ENCODE measurements around the gene OSTM1.

The OSTM1 gene

DNA sequence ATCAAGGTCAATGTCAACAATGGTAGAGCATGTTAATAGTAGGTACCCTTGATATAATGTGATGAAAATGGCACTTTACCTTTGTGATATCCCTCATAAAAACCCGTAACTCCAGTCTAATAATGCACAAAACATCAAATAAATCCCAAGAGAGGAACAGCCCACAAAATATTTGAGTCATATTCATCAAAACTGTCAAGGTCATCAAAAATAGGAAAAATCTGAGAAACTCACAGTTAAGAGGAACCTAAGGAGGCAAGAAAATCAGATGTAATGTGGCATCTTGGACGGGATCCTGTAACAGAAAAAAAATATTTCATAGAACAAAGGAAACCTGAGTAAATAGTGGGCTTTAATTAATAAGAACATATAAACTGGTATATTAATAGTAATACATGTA lies 25.5 kb upstream of the OSTM1 start:
- Histone ChIP-seq H3K9ac (ENCODE audit: low read depth, low read length) (no peak overlapping the region), H3K36me3 (ENCODE audit: insufficient read depth, low read length) (no peaks in the 10 kb centered on the region), H3K4me3 (ENCODE audit: low read length) (no peak overlapping the region), H3K9me3 (ENCODE audit: insufficient read depth, low read depth, low read length) (no peaks in the 10 kb centered on the region), H3K27ac (ENCODE audit: low read depth, low read length) (no peak overlapping the region), H3K27me3 (ENCODE audit: insufficient read depth, low read length) (no peaks in the 10 kb centered on the region), H3K4me1 (ENCODE audit: insufficient read depth, low read length) (no peaks in the 10 kb centered on the region)
- 86% methylated on average over 2 of the region's 2 CpGs for WGBS

DNA sequence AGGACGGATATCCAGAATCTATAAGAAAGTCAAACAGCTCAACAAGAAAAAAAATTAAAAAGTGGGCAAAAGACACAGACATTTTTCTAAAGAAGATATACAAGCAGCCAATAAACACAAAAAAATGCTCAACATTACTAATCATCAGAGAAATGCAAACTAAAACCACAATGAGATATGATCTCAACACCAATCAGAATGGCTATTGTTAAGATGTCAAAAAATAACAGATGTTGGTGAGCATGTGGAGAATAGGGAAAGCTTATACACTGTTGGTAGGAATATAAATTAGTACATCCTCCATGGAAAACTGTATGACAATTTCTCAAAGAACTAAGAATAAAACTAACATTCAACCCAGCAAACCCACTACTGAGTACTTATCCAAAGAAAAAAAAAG lies 23.3 kb upstream of the OSTM1 start:
- H3K9me3 ChIP-seq (ENCODE audit: insufficient read depth, low read depth, low read length): no peaks in the 10 kb centered on the region
- no peaks in the 10 kb centered on the region for H3K27me3 ChIP-seq (ENCODE audit: insufficient read depth, low read length)
- H3K9ac ChIP-seq (ENCODE audit: low read depth, low read length): no peak overlapping the region
- 92% methylated on average over 1 of the region's 1 CpG for WGBS
- no peaks in the 10 kb centered on the region for H3K36me3 ChIP-seq (ENCODE audit: insufficient read depth, low read length)
- no peak overlapping the region for H3K27ac ChIP-seq (ENCODE audit: low read depth, low read length)
- H3K4me3 ChIP-seq (ENCODE audit: low read length): no peak overlapping the region
- H3K4me1 ChIP-seq (ENCODE audit: insufficient read depth, low read length): no peaks in the 10 kb centered on the region

DNA sequence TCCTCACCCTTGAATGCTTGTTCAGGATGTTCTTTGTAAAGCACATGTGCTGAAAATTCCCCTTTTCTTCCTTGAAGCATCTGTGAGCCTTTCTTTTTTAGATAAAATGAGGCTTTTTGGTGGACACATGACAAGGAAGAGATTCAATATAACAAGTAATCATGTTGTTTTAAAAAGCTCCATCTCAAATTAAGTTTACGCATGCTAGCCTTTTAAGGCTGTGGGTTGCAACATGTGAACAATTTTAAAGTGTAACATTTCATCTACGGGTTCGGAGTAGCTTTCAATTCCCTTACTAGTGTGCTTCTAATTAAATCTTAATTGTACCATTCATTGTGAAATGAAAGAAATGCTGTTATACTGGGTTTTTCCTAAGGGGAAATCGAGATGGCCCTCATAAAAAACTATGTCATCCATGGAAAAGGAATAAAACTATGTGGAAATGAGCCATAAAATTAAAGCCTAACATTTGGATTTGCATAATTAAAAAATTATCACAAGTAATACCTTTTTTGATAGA lies 19.3 kb upstream of the OSTM1 start:
- WGBS: 100% methylated on average over 2 of the region's 4 CpGs
- Histone ChIP-seq H3K27me3 (ENCODE audit: insufficient read depth, low read length) (no peaks in the 10 kb centered on the region), H3K9me3 (ENCODE audit: insufficient read depth, low read depth, low read length) (no peaks in the 10 kb centered on the region), H3K9ac (ENCODE audit: low read depth, low read length) (no peak overlapping the region), H3K36me3 (ENCODE audit: insufficient read depth, low read length) (no peaks in the 10 kb centered on the region), H3K4me3 (ENCODE audit: low read length) (no peak overlapping the region), H3K27ac (ENCODE audit: low read depth, low read length) (no peak overlapping the region), H3K4me1 (ENCODE audit: insufficient read depth, low read length) (no peaks in the 10 kb centered on the region)

DNA sequence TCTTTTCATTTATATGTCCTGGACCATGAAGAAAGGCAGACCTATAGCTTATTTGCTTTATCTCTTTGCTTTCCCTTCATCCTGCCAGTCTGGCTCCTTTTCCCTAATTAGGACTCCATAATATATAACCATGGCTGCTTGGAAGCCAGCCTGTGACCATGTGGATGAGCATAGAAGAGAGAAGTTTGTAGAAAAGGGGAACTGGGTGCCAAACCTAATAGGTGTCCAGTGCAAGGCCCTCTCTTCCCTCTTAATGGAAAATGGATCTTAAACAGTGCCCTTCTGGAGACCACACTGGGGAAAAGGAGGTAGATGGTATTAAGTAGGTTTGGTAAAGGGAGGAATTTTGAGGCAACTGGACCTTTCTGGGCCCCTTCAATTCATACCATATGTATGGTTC lies 16.7 kb upstream of the OSTM1 start:
- Histone ChIP-seq H3K4me1 (ENCODE audit: insufficient read depth, low read length) (peaks cover 6% of the 10 kb centered on the region; the same call in 1 of the 2 replicates), H3K27me3 (ENCODE audit: insufficient read depth, low read length) (no peaks in the 10 kb centered on the region), H3K27ac (ENCODE audit: low read depth, low read length) (no peak overlapping the region), H3K36me3 (ENCODE audit: insufficient read depth, low read length) (no peaks in the 10 kb centered on the region), H3K9me3 (ENCODE audit: insufficient read depth, low read depth, low read length) (no peaks in the 10 kb centered on the region), H3K9ac (ENCODE audit: low read depth, low read length) (no peak overlapping the region), H3K4me3 (ENCODE audit: low read length) (no peak overlapping the region)

DNA sequence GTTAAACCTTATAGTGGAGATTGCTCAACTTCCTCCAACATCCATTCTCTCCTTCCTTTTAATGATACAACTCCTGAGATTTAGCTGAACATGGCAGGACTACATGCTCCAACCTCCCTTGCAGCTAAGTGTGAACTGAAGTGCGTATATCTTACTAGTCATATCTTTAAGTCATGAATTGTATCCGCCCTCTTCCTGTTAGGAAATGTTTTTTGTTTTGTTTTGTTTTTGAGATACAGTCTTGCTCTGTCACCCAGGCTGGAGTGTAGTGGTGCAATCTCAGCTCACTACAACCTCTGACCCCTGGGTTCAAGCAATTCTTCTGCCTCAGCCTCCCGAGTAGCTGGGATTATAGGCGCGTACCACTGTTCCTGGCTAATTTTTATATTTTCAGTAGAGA lies 8.8 kb upstream of the OSTM1 start:
- no peak overlapping the region for H3K27ac ChIP-seq (ENCODE audit: low read depth, low read length)
- no peak overlapping the region for H3K9ac ChIP-seq (ENCODE audit: low read depth, low read length)
- H3K4me3 ChIP-seq (ENCODE audit: low read length): no peak overlapping the region
- H3K4me1 ChIP-seq (ENCODE audit: insufficient read depth, low read length): peaks cover 13% of the 10 kb centered on the region
- H3K27me3 ChIP-seq (ENCODE audit: insufficient read depth, low read length): no peaks in the 10 kb centered on the region
- 100% methylated on average over 5 of the region's 5 CpGs for WGBS
- no peaks in the 10 kb centered on the region for H3K9me3 ChIP-seq (ENCODE audit: insufficient read depth, low read depth, low read length)
- H3K36me3 ChIP-seq (ENCODE audit: insufficient read depth, low read length): no peaks in the 10 kb centered on the region

DNA sequence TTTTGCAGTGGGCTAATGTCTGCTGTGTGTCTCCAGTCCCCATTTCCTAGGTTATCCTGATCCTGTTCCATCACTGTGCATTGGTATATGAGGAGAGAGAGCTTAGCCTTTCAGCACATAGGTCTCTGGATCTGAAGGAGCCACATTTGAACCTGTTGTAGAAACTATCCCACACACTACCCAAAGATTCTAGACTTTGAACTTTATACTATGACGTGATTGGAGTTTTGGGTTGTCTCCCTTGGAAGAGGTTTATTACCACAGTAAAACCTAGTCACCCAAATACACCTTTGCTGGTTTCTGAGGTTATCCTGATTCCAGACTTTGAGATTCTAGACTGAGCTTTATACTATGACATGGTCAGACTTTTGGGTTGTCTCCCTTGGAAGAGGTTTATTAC lies 8.0 kb upstream of the OSTM1 start:
- 86% methylated on average over 1 of the region's 1 CpG for WGBS
- no peaks in the 10 kb centered on the region for H3K36me3 ChIP-seq (ENCODE audit: insufficient read depth, low read length)

DNA sequence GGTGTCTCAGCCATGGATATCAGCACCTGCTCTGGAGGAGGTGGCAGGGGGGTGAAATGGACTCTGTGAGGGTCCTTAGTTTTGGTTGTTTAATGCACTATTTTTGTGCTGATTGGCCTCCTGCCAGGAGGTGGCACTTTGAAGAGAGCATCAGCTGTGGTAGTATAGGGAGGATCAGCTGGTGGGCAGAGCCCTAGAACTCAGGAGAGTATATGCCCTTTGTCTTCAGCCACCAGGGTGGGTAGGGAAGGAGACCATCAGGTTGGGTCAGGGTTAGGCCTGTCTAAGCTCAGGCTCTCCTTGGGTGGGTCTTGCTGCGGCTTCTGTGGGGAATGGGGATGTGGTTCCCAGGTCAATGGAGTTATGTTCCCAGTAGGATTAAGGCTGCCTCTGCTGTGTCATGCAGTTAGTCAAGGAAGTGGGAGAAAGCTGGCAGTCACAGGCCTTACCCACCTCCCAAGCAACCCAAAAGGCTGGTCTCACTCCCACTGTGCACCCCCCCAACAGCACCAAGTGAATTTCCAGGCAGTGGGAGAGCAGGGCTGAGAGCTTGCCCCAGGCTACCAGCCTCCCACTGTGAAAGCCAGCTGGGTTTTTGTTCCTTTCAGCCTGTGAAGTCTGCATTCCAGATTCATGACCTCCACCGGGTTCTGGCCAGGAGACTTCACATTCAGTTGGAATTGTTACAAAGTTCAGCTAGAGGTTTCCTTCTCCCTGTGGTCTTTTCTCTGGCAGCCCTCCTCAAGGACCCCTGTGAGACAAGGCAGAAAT lies 5.7 kb upstream of the OSTM1 start:
- Histone ChIP-seq H3K4me1 (ENCODE audit: insufficient read depth, low read length) (peaks cover 10% of the 10 kb centered on the region; the same call in 1 of the 2 replicates), H3K27me3 (ENCODE audit: insufficient read depth, low read length) (peaks cover 7% of the 10 kb centered on the region), H3K9ac (ENCODE audit: low read depth, low read length) (no peak overlapping the region), H3K9me3 (ENCODE audit: insufficient read depth, low read depth, low read length) (no peaks in the 10 kb centered on the region), H3K4me3 (ENCODE audit: low read length) (no peak overlapping the region), H3K27ac (ENCODE audit: low read depth, low read length) (peak overlapping the region; percentile 12; the same call in 1 of the 2 replicates), H3K36me3 (ENCODE audit: insufficient read depth, low read length) (no peaks in the 10 kb centered on the region)
- WGBS: 41% methylated on average over 2 of the region's 2 CpGs

More for the DNA sequence above, 8.0 kb upstream of the OSTM1 start:
- no peaks in the 10 kb centered on the region for H3K27me3 ChIP-seq (ENCODE audit: insufficient read depth, low read length)
- H3K9ac ChIP-seq (ENCODE audit: low read depth, low read length): no peak overlapping the region
- peaks cover 10% of the 10 kb centered on the region; the same call in 1 of the 2 replicates for H3K4me1 ChIP-seq (ENCODE audit: insufficient read depth, low read length)
- no peaks in the 10 kb centered on the region for H3K9me3 ChIP-seq (ENCODE audit: insufficient read depth, low read depth, low read length)
- H3K27ac ChIP-seq (ENCODE audit: low read depth, low read length): no peak overlapping the region
- H3K4me3 ChIP-seq (ENCODE audit: low read length): no peak overlapping the region

DNA sequence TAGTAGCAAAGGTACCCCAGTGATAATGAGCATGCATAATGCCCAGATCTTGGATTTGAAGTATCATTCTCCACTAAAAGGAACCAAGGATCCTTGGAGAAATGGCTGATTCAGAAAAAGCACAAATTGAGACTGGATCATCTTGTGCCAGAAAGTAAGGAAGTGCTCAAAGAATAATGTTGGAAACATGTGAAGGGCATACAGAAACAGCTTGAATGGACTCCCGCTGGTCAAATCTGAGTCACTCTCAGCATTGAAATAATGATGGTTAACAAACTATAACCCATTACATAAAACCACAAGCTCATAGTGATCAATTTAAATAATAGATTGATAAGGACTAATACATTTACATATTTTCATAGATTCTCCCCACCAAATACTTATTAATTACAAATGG lies 3.6 kb upstream of the OSTM1 start:
- peaks cover 7% of the 10 kb centered on the region for H3K27me3 ChIP-seq (ENCODE audit: insufficient read depth, low read length)
- H3K4me3 ChIP-seq (ENCODE audit: low read length): no peak overlapping the region
- H3K4me1 ChIP-seq (ENCODE audit: insufficient read depth, low read length): peaks cover 16% of the 10 kb centered on the region
- WGBS: 100% methylated on average over 1 of the region's 1 CpG
- H3K9ac ChIP-seq (ENCODE audit: low read depth, low read length): no peak overlapping the region
- no peaks in the 10 kb centered on the region for H3K36me3 ChIP-seq (ENCODE audit: insufficient read depth, low read length)
- H3K9me3 ChIP-seq (ENCODE audit: insufficient read depth, low read depth, low read length): no peaks in the 10 kb centered on the region
- H3K27ac ChIP-seq (ENCODE audit: low read depth, low read length): no peak overlapping the region

DNA sequence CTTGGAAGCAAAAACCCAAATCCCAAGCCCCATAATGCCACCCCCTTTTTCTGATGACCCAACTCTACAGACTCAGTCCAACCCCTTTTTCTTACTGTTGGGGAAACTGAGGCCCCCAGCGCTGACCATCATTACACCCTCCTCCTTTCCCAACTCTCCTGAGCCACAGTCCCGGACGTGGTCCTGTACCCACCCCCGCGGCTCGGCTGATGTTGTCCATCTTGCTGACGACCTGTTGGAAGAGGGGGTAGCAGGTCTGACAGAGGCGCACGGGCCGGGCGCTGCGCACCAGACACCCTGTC lies 533 bp downstream of the OSTM1 start:
- Histone ChIP-seq H3K27me3 (ENCODE audit: insufficient read depth, low read length) (peaks cover 7% of the 10 kb centered on the region), H3K9ac (ENCODE audit: low read depth, low read length) (peak overlapping the region; percentile 63), H3K4me1 (ENCODE audit: insufficient read depth, low read length) (peaks cover 14% of the 10 kb centered on the region), H3K9me3 (ENCODE audit: insufficient read depth, low read depth, low read length) (no peaks in the 10 kb centered on the region), H3K4me3 (ENCODE audit: low read length) (peak overlapping the region; percentile 82), H3K36me3 (ENCODE audit: insufficient read depth, low read length) (no peaks in the 10 kb centered on the region), H3K27ac (ENCODE audit: low read depth, low read length) (peak overlapping the region; percentile 61; the same call in 1 of the 2 replicates)
- WGBS: 3% methylated on average over 12 of the region's 12 CpGs

DNA sequence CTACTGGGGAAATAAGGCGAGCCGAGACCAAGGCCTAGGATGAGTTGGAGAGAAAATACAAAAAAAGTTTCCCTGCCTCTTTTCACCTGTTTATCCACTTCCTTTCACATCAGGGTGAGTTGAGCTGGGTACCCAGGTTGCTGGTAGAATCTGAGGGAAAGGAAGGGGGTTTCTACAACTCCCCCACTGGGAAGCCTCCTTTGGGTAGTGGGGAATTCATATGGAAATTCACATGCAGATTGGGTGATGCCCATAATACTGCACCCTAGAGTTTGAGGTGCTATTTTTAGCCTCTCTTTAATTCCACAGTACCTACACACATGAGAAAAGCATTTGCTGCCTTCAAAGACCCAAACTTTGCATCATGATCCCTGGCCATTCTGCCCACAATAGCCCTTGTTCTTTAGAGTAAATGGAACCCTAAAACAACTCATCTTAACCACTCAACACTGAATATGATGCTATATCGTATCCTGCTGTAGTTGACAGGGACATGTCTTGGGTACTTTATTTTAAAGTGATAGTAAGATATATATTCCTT lies 2.7 kb downstream of the OSTM1 start:
- Histone ChIP-seq H3K4me1 (ENCODE audit: insufficient read depth, low read length) (peaks cover 14% of the 10 kb centered on the region), H3K36me3 (ENCODE audit: insufficient read depth, low read length) (no peaks in the 10 kb centered on the region), H3K27ac (ENCODE audit: low read depth, low read length) (peak overlapping the region; percentile 28; the same call in 1 of the 2 replicates), H3K9ac (ENCODE audit: low read depth, low read length) (no peak overlapping the region), H3K27me3 (ENCODE audit: insufficient read depth, low read length) (peaks cover 7% of the 10 kb centered on the region), H3K9me3 (ENCODE audit: insufficient read depth, low read depth, low read length) (no peaks in the 10 kb centered on the region), H3K4me3 (ENCODE audit: low read length) (0 out of 2 replicates have a peak overlapping the region, but pooled peaks have one; percentile 12)
- WGBS: 50% methylated on average over 1 of the region's 3 CpGs

DNA sequence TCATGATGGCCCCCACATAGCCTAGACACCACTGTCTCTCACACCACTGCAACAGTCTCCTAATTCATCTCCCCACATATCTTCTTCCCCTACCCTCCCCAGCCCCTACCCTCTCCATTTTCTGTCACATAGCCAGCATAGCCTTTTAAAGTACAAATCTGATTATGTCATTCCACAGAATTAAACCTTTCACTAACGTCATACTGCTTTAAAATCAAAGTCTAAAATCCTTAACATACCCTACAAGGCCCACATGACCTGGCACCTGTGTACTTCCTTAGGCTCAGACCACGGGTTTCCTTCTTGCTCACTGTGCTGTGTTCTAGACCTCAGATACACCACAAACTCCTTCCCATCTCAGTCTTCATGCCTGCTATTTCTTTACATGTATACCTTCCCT lies 5.9 kb downstream of the OSTM1 start:
- H3K9me3 ChIP-seq (ENCODE audit: insufficient read depth, low read depth, low read length): no peaks in the 10 kb centered on the region
- H3K9ac ChIP-seq (ENCODE audit: low read depth, low read length): no peak overlapping the region
- no peak overlapping the region for H3K27ac ChIP-seq (ENCODE audit: low read depth, low read length)
- H3K36me3 ChIP-seq (ENCODE audit: insufficient read depth, low read length): peaks cover 7% of the 10 kb centered on the region
- 87% methylated on average over 2 of the region's 2 CpGs for WGBS
- no peaks in the 10 kb centered on the region for H3K27me3 ChIP-seq (ENCODE audit: insufficient read depth, low read length)
- no peak overlapping the region for H3K4me3 ChIP-seq (ENCODE audit: low read length)
- H3K4me1 ChIP-seq (ENCODE audit: insufficient read depth, low read length): peaks cover 11% of the 10 kb centered on the region
